Tibial nerve (tissue), 4 donors: ENCODE measurements around the gene LRP6.

ENCODE experiments used
- EP300 ChIP-seq, 2 donors: sonication (generic); formaldehyde crosslinking; IDR thresholded peaks; one replicate each; pipeline ENCODE4 v1.6.1; 2017; ENCODE audit warnings: antibody characterized with exemption in 2 of 2, mild to moderate bottlenecking in 1 of 2
- POLR2A ChIP-seq, 2 donors: fragments of 450-650 bp; IDR thresholded peaks; one replicate each; pipeline ENCODE4 v1.6.1; 2017; ENCODE audit warnings: antibody characterized with exemption in 2 of 2, mild to moderate bottlenecking in 2 of 2, moderate library complexity in 2 of 2
- TF ChIP-seq, protein P1 (sequence below), 5 experiments: fragments of 200-600 bp in 3 of 5; fragments of 450-650 bp in 2 of 5; sonication (generic) in 3 of 5; IDR thresholded peaks; one replicate each; pipeline ENCODE4 v1.5.1; 2016 to 2019; ENCODE audit warnings: antibody characterized with exemption in 5 of 5, mild to moderate bottlenecking in 3 of 5, moderate library complexity in 2 of 5

DNA sequence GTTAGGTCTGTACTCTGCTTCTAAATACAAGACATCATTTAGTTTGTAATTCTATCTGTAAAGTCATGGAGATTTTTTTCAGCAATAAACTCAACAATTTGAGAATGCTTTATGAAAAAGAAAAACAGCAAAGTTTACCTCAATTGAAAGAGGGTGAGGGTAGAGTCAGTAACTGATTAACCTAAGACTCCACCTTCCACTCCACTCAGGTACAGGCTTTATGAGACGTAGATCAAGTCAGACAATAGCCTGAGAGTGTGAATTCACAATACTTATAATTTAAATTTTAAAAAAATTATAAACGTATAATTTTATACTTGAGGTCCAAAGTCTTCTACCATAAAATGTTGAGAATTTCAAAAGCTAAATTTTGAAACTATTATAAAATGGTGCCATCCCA is 150.2 kb downstream of the LRP6 start:
- TF ChIP-seq, protein P1, sequence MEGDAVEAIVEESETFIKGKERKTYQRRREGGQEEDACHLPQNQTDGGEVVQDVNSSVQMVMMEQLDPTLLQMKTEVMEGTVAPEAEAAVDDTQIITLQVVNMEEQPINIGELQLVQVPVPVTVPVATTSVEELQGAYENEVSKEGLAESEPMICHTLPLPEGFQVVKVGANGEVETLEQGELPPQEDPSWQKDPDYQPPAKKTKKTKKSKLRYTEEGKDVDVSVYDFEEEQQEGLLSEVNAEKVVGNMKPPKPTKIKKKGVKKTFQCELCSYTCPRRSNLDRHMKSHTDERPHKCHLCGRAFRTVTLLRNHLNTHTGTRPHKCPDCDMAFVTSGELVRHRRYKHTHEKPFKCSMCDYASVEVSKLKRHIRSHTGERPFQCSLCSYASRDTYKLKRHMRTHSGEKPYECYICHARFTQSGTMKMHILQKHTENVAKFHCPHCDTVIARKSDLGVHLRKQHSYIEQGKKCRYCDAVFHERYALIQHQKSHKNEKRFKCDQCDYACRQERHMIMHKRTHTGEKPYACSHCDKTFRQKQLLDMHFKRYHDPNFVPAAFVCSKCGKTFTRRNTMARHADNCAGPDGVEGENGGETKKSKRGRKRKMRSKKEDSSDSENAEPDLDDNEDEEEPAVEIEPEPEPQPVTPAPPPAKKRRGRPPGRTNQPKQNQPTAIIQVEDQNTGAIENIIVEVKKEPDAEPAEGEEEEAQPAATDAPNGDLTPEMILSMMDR (IDR thresholded peaks at IDR 0.05), result no peak
- TF ChIP-seq POLR2A (IDR thresholded peaks at IDR 0.05) (no peak), EP300 (IDR thresholded peaks at IDR 0.05) (no peak)
